ENCODE data around the gene SYT3. TPM values are rescaled to one million over a fixed set of nuclear protein-coding genes. Genes with fewer than 3 reads are reported as not detected.

The SYT3 gene
- total and polyA plus RNA-seq, 2 donors (not counting 3 experiments of a cell fraction or from before 2014, with no cell fraction given): 0.11 to 0.53 TPM

DNA sequence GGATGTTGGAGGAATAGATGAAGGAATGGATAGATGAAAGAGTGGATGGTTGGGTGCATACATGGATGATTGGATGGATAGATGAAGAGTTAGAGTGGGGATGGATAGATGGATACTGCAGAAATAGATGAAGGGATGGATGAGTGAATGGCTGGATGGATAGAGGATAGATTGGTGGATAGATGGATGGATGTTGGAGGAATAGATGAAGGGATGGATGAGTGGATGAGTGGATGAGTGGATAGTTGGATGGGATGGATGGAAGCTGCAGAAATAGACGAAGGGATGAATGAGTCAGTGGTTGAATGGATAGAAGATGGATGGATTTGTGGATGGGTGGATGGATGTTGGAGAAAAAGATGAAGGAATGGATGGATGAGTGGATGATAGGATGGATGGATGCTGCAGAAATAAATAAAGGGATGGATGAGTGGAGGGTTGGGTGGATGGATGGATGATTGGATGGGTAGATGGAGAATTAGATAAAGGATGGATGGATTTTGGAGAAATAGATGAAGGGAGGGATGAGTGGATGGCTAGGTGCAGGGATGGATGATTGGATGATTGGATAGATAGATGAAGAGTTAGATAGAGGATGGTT, 4.7 kb upstream of the SYT3 start:
- no peak for FAIRE-seq
- dilution Hi-C loops (cut with MboI; ENCODE audit: extremely low pct_ligation_motif_present, low sequenced_read_pairs): no loop called here

More for the DNA sequence above, 4.7 kb upstream of the SYT3 start:
- CTCF ChIA-PET: no interaction called here
- Histone ChIP-seq H3K9me3 (replicated peaks; ENCODE audit: control insufficient read depth, insufficient read depth, low read length) (no peaks in the 10 kb centered on the region), H4K20me1 (replicated peaks; ENCODE audit: control insufficient read depth, extremely low read depth, insufficient read depth, low read length) (no peaks in the 10 kb centered on the region), H3K4me3 (replicated peaks in 1 of 3; ENCODE audit: insufficient read depth in 1 of 3, low read depth in 1 of 3, low read length in 3 of 3) (no peak overlapping the region), H3K79me2 (ENCODE audit: control insufficient read depth, insufficient read depth, low read length) (no peaks in the 10 kb centered on the region), H3K9ac (replicated peaks; ENCODE audit: extremely low read depth, insufficient read depth, low read length) (no peak overlapping the region), H3K9me1 (replicated peaks; ENCODE audit: control insufficient read depth, extremely low read depth, insufficient read depth, low read length) (no peaks in the 10 kb centered on the region), H3K4me1 (ENCODE audit: control insufficient read depth, extremely low read depth, insufficient read depth, low read length) (no peaks in the 10 kb centered on the region), H2AFZ (ENCODE audit: low read depth, low read length) (no peak overlapping the region), H3K36me3 (ENCODE audit: control insufficient read depth in 2 of 2, extremely low read depth in 1 of 2, insufficient read depth in 2 of 2, low read length in 2 of 2) (no peaks in the 10 kb centered on the region), H3K27ac (ENCODE audit: insufficient read depth, low read depth, low read length) (no peak overlapping the region), H3K27me3 (ENCODE audit: control insufficient read depth in 2 of 2, insufficient read depth in 2 of 2, low read length in 2 of 2) (peaks cover 5 to 7% of the 10 kb centered on the region in 2 experiments), H3K4me2 (ENCODE audit: insufficient read depth, low read length) (no peak overlapping the region)
- BruUV-seq (replicated peaks): no TSS peak
- POLR2A ChIA-PET: no interaction called here
- DNase-seq (ENCODE audit: low read depth, low spot score): no peak
- intact Hi-C loops (cut with micrococcal nuclease): no loop called here
- TF ChIP-seq MYC (IDR thresholded peaks at IDR 0.05; ENCODE audit: low read depth, low read length): no peak
- no peak for TF ChIP-seq FOS (IDR thresholded peaks at IDR 0.05; ENCODE audit: borderline replicate concordance, insufficient read depth, low read length)
- no peak for TF ChIP-seq POLR2A (IDR thresholded peaks at IDR 0.05; ENCODE audit: low read depth, low read length)
- no peak for TF ChIP-seq GATA2 (IDR thresholded peaks at IDR 0.05; ENCODE audit: insufficient read depth, insufficient read length, low read depth, low read length)
- TF ChIP-seq, protein P1, sequence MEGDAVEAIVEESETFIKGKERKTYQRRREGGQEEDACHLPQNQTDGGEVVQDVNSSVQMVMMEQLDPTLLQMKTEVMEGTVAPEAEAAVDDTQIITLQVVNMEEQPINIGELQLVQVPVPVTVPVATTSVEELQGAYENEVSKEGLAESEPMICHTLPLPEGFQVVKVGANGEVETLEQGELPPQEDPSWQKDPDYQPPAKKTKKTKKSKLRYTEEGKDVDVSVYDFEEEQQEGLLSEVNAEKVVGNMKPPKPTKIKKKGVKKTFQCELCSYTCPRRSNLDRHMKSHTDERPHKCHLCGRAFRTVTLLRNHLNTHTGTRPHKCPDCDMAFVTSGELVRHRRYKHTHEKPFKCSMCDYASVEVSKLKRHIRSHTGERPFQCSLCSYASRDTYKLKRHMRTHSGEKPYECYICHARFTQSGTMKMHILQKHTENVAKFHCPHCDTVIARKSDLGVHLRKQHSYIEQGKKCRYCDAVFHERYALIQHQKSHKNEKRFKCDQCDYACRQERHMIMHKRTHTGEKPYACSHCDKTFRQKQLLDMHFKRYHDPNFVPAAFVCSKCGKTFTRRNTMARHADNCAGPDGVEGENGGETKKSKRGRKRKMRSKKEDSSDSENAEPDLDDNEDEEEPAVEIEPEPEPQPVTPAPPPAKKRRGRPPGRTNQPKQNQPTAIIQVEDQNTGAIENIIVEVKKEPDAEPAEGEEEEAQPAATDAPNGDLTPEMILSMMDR (IDR thresholded peaks at IDR 0.05; ENCODE audit: extremely low read depth in 1 of 2, insufficient read depth in 1 of 2, low read depth in 1 of 2, low read length in 2 of 2): no peak
- TF ChIP-seq POLR2AphosphoS5 (IDR thresholded peaks at IDR 0.05; ENCODE audit: insufficient read depth, low read depth, low read length): no peak
- TF ChIP-seq MAX (IDR thresholded peaks at IDR 0.05; ENCODE audit: insufficient read depth, insufficient read length): no peak
- no peak for TF ChIP-seq EZH2 (IDR thresholded peaks at IDR 0.05; ENCODE audit: borderline replicate concordance, low read depth, low read length, severe bottlenecking)
- no peak for TF ChIP-seq JUN (IDR thresholded peaks at IDR 0.05; ENCODE audit: borderline replicate concordance, insufficient read depth, insufficient read length, low read depth)
